Measurements from ENCODE around the gene RANGAP1.
"Not testable (repeated sequence)": the region's sequence is repeated elsewhere in the genome, so short reads cannot be mapped to it uniquely, and the experiment has no call there.

The RANGAP1 gene

GRCh38 chr22:41300661-41301060 is 14.7 kb upstream of the RANGAP1 start:
- DNase-seq, result no peak

GRCh38 chr22:41296826-41297667 is 11.1 kb upstream of the RANGAP1 start:
- DNase-seq, result no peak

- DNase-seq, result not testable (repeated sequence)
Observed at GRCh38 chr22:41294816-41295215, 8.8 kb upstream of the RANGAP1 start.

GRCh38 chr22:41290262-41291221 is 4.6 kb upstream of the RANGAP1 start:
- DNase-seq, result no peak

- DNase-seq, result no peak
Observed at GRCh38 chr22:41289671-41290070, 3.7 kb upstream of the RANGAP1 start.

GRCh38 chr22:41288245-41288946 is 2.4 kb upstream of the RANGAP1 start:
- peak; percentile 27 for DNase-seq

- DNase-seq, result no peak
Observed at GRCh38 chr22:41286639-41287091, 678 bp upstream of the RANGAP1 start.

- peak; percentile 43 for DNase-seq
Observed at GRCh38 chr22:41285441-41285819, 557 bp downstream of the RANGAP1 start.

GRCh38 chr22:41284465-41284864 is 1.5 kb downstream of the RANGAP1 start:
- DNase-seq, result no peak

GRCh38 chr22:41280854-41281253 is 5.1 kb downstream of the RANGAP1 start:
- no peak for DNase-seq

GRCh38 chr22:41280065-41280464 is 5.9 kb downstream of the RANGAP1 start:
- DNase-seq, result no peak

- no peak for DNase-seq
Observed at GRCh38 chr22:41274856-41275255, 11.1 kb downstream of the RANGAP1 start.

GRCh38 chr22:41273128-41273527 is 12.9 kb downstream of the RANGAP1 start:
- DNase-seq, result no peak

GRCh38 chr22:41271787-41272186 is 14.2 kb downstream of the RANGAP1 start:
- DNase-seq, result no peak

GRCh38 chr22:41267958-41268357 is 18.0 kb downstream of the RANGAP1 start:
- no peak for DNase-seq

- DNase-seq, result no peak
Observed at GRCh38 chr22:41264408-41264941, 21.5 kb downstream of the RANGAP1 start.

GRCh38 chr22:41263704-41264103 is 22.3 kb downstream of the RANGAP1 start:
- DNase-seq, result no peak

GRCh38 chr22:41262250-41262765 is 23.7 kb downstream of the RANGAP1 start:
- DNase-seq, result no peak

GRCh38 chr22:41261541-41262249 is 24.3 kb downstream of the RANGAP1 start:
- DNase-seq, result no peak

GRCh38 chr22:41260871-41261270 is 25.1 kb downstream of the RANGAP1 start:
- no peak for DNase-seq

GRCh38 chr22:41259756-41260155 is 26.2 kb downstream of the RANGAP1 start:
- not testable (repeated sequence) for DNase-seq

GRCh38 chr22:41257696-41258095 is 28.3 kb downstream of the RANGAP1 start:
- DNase-seq, result no peak

Data from NCI-H345 (cell line).